Measurements from ENCODE around the gene LRRC40. TPM values are rescaled to one million over a fixed set of nuclear protein-coding genes. Genes with fewer than 3 reads are reported as not detected.

Gene LRRC40
- total RNA-seq, 1 donor from 2014 or later: 22.6 TPM

Other genes with a start within 250 kb of the LRRC40 start
- 199 and 202 TPM in 2 replicates for gene SRSF11, start 15.8 kb upstream of the LRRC40 start, total RNA-seq
- 25.5 and 26.5 TPM in 2 replicates for gene ANKRD13C, start 149.1 kb upstream of the LRRC40 start, total RNA-seq
- 13.3 and 13.7 TPM in 2 replicates for gene CTH, start 205.7 kb upstream of the LRRC40 start, total RNA-seq